H9 (cell line): ENCODE results near the gene EMC9. TPM values are rescaled to one million over a fixed set of nuclear protein-coding genes. Genes with fewer than 3 reads are reported as not detected.

ENCODE experiments used
- DNase-seq: peaks from one replicate; pipeline ENCODE4 v3.0.0-alpha.2; 2017
- H2AFZ ChIP-seq: one replicate; pipeline ENCODE4 v1.6.1; 2013; ENCODE audit warnings: mild to moderate bottlenecking, low read length, control low read depth, moderate library complexity
- H2AK5ac ChIP-seq: 2 replicates; pipeline ENCODE4 v1.6.1; 2013; ENCODE audit warnings: low read length, control low read depth, mixed read lengths; ENCODE audit not compliant: insufficient read length
- H2BK120ac ChIP-seq: one replicate; pipeline ENCODE4 v1.6.1; 2013; ENCODE audit warnings: low read depth, mild to moderate bottlenecking, low read length, control low read depth, inconsistent platforms; ENCODE audit not compliant: poor library complexity, severe bottlenecking
- H2BK12ac ChIP-seq: 2 replicates; pipeline ENCODE4 v1.6.1; 2013; ENCODE audit warnings: low read length, control low read depth, mixed read lengths, low read depth; ENCODE audit not compliant: insufficient read length
- H2BK15ac ChIP-seq: 2 replicates; pipeline ENCODE4 v1.6.1; 2013; ENCODE audit warnings: low read depth, low read length, control low read depth
- H2BK20ac ChIP-seq: one replicate; pipeline ENCODE4 v1.6.1; 2013; ENCODE audit warnings: low read depth, mild to moderate bottlenecking, low read length, control low read depth, inconsistent platforms; ENCODE audit not compliant: poor library complexity, severe bottlenecking
- H2BK5ac ChIP-seq: 2 replicates; pipeline ENCODE4 v1.6.1; 2013; ENCODE audit warnings: low read length, control low read depth, mixed read lengths; ENCODE audit not compliant: insufficient read length
- H3K14ac ChIP-seq: 2 replicates; pipeline ENCODE4 v1.6.1; 2013; ENCODE audit warnings: low read length, control low read depth; ENCODE audit not compliant: insufficient read depth
- H3K18ac ChIP-seq: 2 replicates; pipeline ENCODE4 v1.6.1; 2013; ENCODE audit warnings: low read depth, mild to moderate bottlenecking, mixed read lengths, low read length, control low read depth; ENCODE audit not compliant: insufficient read length
- H3K23ac ChIP-seq: 2 replicates; pipeline ENCODE4 v1.6.1; 2013; ENCODE audit warnings: low read length, control low read depth, mixed read lengths, low read depth; ENCODE audit not compliant: insufficient read length
- H3K23me2 ChIP-seq: 2 replicates; pipeline ENCODE4 v1.6.1; 2013; ENCODE audit warnings: low read depth, mild to moderate bottlenecking, mixed read lengths, low read length, control low read depth; ENCODE audit not compliant: insufficient read length, poor library complexity, severe bottlenecking
- H3K27ac ChIP-seq: 2 replicates; pipeline ENCODE4 v1.5.1; 2013; ENCODE audit warnings: low read length, control low read depth, mixed read lengths, low read depth; ENCODE audit not compliant: insufficient read length
- H3K27me3 ChIP-seq: 2 replicates; pipeline ENCODE4 v1.6.1; 2013; ENCODE audit warnings: low read length, control low read depth, inconsistent platforms; ENCODE audit not compliant: insufficient read depth
- H3K4ac ChIP-seq: 2 replicates; pipeline ENCODE4 v1.6.1; 2013; ENCODE audit warnings: low read depth, mild to moderate bottlenecking, control low read depth, inconsistent platforms, low read length, moderate library complexity
- H3K4me1 ChIP-seq: 2 replicates; pipeline ENCODE4 v1.6.1; 2013; ENCODE audit warnings: low read length, control low read depth, inconsistent platforms; ENCODE audit not compliant: insufficient read depth
- H3K4me2 ChIP-seq: 2 replicates; pipeline ENCODE4 v1.6.1; 2013; ENCODE audit warnings: low read length, control low read depth, mixed read lengths; ENCODE audit not compliant: insufficient read length, insufficient read depth
- H3K56ac ChIP-seq: 2 replicates; pipeline ENCODE4 v1.6.1; 2013; ENCODE audit warnings: low read depth, mild to moderate bottlenecking, mixed read lengths, low read length, control low read depth; ENCODE audit not compliant: insufficient read length
- H3K79me1 ChIP-seq: 2 replicates; pipeline ENCODE4 v1.6.1; 2013; ENCODE audit warnings: low read depth, mild to moderate bottlenecking, moderate library complexity, low read length, control low read depth, inconsistent platforms; ENCODE audit not compliant: insufficient read depth, poor library complexity, severe bottlenecking
- H3K79me2 ChIP-seq: 2 replicates; pipeline ENCODE4 v1.6.1; 2013; ENCODE audit warnings: low read length, control low read depth, inconsistent platforms; ENCODE audit not compliant: insufficient read depth
- H3K9ac ChIP-seq: 2 replicates; pipeline ENCODE4 v1.6.1; 2013; ENCODE audit warnings: low read length, control low read depth, mixed read lengths; ENCODE audit not compliant: insufficient read length; ENCODE audit errors: extremely low read depth
- H3K9me3 ChIP-seq: one replicate; pipeline ENCODE4 v1.6.1; 2013; ENCODE audit warnings: low read depth, low read length, inconsistent platforms; ENCODE audit not compliant: control insufficient read depth
- H3T11ph ChIP-seq: one replicate; pipeline ENCODE4 v1.6.1; 2013; ENCODE audit warnings: mild to moderate bottlenecking, low read length, control low read depth, inconsistent platforms
- H4K20me1 ChIP-seq: one replicate; pipeline ENCODE4 v1.6.1; 2013; ENCODE audit not compliant: control insufficient read depth, insufficient read length, insufficient read depth
- H4K5ac ChIP-seq: 2 replicates; pipeline ENCODE4 v1.6.1; 2013; ENCODE audit warnings: low read depth, mild to moderate bottlenecking, mixed read lengths, low read length, control low read depth; ENCODE audit not compliant: insufficient read length
- H4K8ac ChIP-seq: replicated peaks from 2 replicates; pipeline ENCODE4 v1.6.1; 2013; ENCODE audit warnings: low read length, control low read depth, mixed read lengths, low read depth; ENCODE audit not compliant: insufficient read length
- H4K91ac ChIP-seq: 2 replicates; pipeline ENCODE4 v1.6.1; 2013; ENCODE audit warnings: low read depth, mild to moderate bottlenecking, moderate library complexity, mixed read lengths, low read length, control low read depth; ENCODE audit not compliant: insufficient read length
- H3K27ac Mint-ChIP-seq, 3 experiments: 2 replicates in 2 of 3; 3 replicates in 1 of 3; pipeline ENCODE4 v1.8.0; 2020 to 2021; ENCODE audit warnings: mixed read lengths in 3 of 3, mild to moderate bottlenecking in 1 of 3, moderate library complexity in 1 of 3
- H3K27me3 Mint-ChIP-seq: 2 replicates; pipeline ENCODE4 v1.8.0; 2021; ENCODE audit warnings: low read depth, mild to moderate bottlenecking, moderate library complexity, mixed read lengths
- H3K36me3 Mint-ChIP-seq, 3 experiments: 2 replicates in 2 of 3; 3 replicates in 1 of 3; pipeline ENCODE4 v1.8.0; 2020 to 2021; ENCODE audit warnings: low read depth in 3 of 3, mixed read lengths in 3 of 3; ENCODE audit not compliant: insufficient read depth in 1 of 3
- H3K4me1 Mint-ChIP-seq, 2 experiments: 2 replicates each; pipeline ENCODE4 v1.8.0; 2020; ENCODE audit warnings: mixed read lengths in 2 of 2
- H3K4me3 Mint-ChIP-seq, 2 experiments: 2 replicates in 1 of 2; 3 replicates in 1 of 2; pipeline ENCODE4 v1.8.0; 2020 to 2021; ENCODE audit warnings: mild to moderate bottlenecking in 2 of 2, mixed read lengths in 2 of 2, moderate library complexity in 1 of 2
- H3K9me3 Mint-ChIP-seq, 2 experiments: 2 replicates in 1 of 2; 3 replicates in 1 of 2; pipeline ENCODE4 v1.8.0; 2020; ENCODE audit warnings: mild to moderate bottlenecking in 2 of 2, mixed read lengths in 2 of 2, moderate library complexity in 1 of 2
- WGBS: extraction: QIAGEN DNeasy Blood & Tissue Kit; methylation state at CpG from one replicate; pipeline ENCODE4 v1.1.7; 2013; ENCODE audit warnings: missing lambda C conversion rate, low lambda C conversion rate, mixed read lengths; ENCODE audit not compliant: insufficient read length; ENCODE audit errors: extremely low coverage; 5-methylcytosine and 5-hydroxymethylcytosine counted together
- total RNA-seq: library from RNA; stranded (reverse); gene quantifications from 2 replicates; pipeline ENCODE4 v1.2.1, GENCODE V29; 2021
- TF ChIP-seq, protein P1 (sequence below): fragments of 200-600 bp; sonication (generic); conservative IDR thresholded peaks from 3 replicates; pipeline ENCODE4 v1.8.0; 2021; ENCODE audit warnings: antibody characterized with exemption, mild to moderate bottlenecking

The EMC9 gene
- total RNA-seq, 1 experiment from 2014 or later = 52.9 TPM

DNA sequence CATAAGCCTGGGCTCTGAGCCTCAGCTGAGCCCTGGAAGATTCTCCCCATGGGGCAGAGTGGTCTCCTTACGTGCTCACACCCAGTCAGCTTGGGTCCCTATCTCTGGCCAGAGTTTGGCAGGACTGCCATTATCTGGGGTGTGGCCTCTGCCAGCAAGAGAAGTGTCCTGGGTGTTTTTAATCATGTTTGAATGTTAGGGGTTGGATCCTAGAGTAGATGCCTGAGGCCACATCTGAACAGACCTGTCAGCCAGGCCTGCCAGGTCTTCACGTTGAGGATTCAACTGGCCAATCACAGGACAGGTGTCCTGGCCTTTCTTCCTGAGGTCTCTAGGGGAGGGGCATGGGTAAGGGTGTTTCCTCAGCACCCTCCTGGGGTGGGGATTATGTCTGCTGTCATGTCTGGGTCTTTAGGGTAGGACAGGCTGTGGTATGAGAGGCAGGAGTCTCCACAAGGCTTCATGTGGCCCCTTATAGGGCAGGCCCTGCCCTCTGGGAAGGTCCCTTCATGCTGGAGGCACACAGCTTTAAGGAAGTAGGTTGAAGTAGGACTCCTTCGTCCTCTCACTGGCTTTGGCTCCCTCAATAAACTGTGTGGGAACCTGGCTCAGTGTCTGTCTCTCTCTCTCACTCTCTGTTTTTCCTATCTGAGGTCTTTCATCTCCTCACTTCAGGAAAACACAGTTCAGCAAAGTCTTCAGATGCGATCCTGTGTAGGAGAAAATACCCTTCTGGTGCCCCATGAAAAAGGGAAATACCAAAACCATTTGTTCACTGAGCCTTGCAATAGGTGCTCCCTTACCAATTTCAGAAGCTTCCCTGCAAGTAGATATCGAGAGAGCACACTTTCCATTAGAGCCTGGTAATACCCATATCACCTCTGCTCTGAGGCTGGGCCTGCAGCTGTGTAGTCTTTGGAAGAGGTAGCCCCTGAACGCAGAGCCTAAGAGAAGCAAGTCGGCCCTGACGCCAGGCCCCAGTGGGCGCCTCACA lies 17.7 kb downstream of the EMC9 start:
- peaks cover 16 to 51% (median 43%) of the 10 kb centered on the region in 3 experiments; a peak in 6 of 7 replicates for H3K36me3 Mint-ChIP-seq
- no peak for DNase-seq
- H2AFZ ChIP-seq = no peak overlapping the region

More for the DNA sequence above, 17.7 kb downstream of the EMC9 start:
- Histone ChIP-seq H3K23me2 (no peaks in the 10 kb centered on the region), H2BK12ac (no peak overlapping the region), H2BK5ac (no peak overlapping the region), H3K9me3 (no peaks in the 10 kb centered on the region), H3K27ac (no peak overlapping the region), H2BK120ac (no peak overlapping the region), H3K4me2 (no peak overlapping the region), H3K4me1 (no peaks in the 10 kb centered on the region), H4K8ac (no peak overlapping the region), H3K79me2 (no peaks in the 10 kb centered on the region), H3K18ac (no peak overlapping the region), H2AK5ac (no peak overlapping the region), H3K23ac (no peak overlapping the region), H3K9ac (no peak overlapping the region), H3K56ac (no peak overlapping the region), H3T11ph (no peak overlapping the region), H4K5ac (no peak overlapping the region), H2BK20ac (no peak overlapping the region), H3K14ac (no peak overlapping the region), H3K79me1 (no peaks in the 10 kb centered on the region), H4K20me1 (no peaks in the 10 kb centered on the region), H4K91ac (no peak overlapping the region), H3K27me3 (no peaks in the 10 kb centered on the region), H2BK15ac (no peak overlapping the region), H3K4ac (no peak overlapping the region)
- H3K4me3 Mint-ChIP-seq = no peak overlapping the region
- no CpG with 5 or more reads among the region's 9 CpGs for WGBS
- TF ChIP-seq, protein P1, sequence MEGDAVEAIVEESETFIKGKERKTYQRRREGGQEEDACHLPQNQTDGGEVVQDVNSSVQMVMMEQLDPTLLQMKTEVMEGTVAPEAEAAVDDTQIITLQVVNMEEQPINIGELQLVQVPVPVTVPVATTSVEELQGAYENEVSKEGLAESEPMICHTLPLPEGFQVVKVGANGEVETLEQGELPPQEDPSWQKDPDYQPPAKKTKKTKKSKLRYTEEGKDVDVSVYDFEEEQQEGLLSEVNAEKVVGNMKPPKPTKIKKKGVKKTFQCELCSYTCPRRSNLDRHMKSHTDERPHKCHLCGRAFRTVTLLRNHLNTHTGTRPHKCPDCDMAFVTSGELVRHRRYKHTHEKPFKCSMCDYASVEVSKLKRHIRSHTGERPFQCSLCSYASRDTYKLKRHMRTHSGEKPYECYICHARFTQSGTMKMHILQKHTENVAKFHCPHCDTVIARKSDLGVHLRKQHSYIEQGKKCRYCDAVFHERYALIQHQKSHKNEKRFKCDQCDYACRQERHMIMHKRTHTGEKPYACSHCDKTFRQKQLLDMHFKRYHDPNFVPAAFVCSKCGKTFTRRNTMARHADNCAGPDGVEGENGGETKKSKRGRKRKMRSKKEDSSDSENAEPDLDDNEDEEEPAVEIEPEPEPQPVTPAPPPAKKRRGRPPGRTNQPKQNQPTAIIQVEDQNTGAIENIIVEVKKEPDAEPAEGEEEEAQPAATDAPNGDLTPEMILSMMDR = no peak
- H3K4me1 Mint-ChIP-seq = no peaks in the 10 kb centered on the region
- no peaks in the 10 kb centered on the region for H3K9me3 Mint-ChIP-seq
- H3K27me3 Mint-ChIP-seq = no peaks in the 10 kb centered on the region
- no peak overlapping the region for H3K27ac Mint-ChIP-seq
